Sigmoid colon (tissue), 4 donors: ENCODE data around the gene FCHSD2.

Source experiments
- EP300 ChIP-seq, 4 donors: sonication (generic); formaldehyde crosslinking; IDR thresholded peaks; one replicate each; pipeline ENCODE4 v1.6.1; 2017; ENCODE audit warnings: antibody characterized with exemption in 4 of 4
- POLR2A ChIP-seq, 2 donors: fragments of 450-650 bp; IDR thresholded peaks; one replicate each; pipeline ENCODE4 v1.6.1; 2016; ENCODE audit warnings: antibody characterized with exemption in 2 of 2, mild to moderate bottlenecking in 2 of 2, moderate library complexity in 2 of 2
- TF ChIP-seq, protein P1 (sequence below), 4 experiments: fragments of 450-650 bp in 3 of 4; fragments of 200-600 bp in 1 of 4; IDR thresholded peaks; one replicate each; pipeline ENCODE4 v1.5.1; 2016 to 2019; ENCODE audit warnings: antibody characterized with exemption in 4 of 4, mild to moderate bottlenecking in 3 of 4, moderate library complexity in 2 of 4

GRCh38 chr11:72912253-72912652 lies 229.9 kb downstream of the FCHSD2 start:
- no peak for TF ChIP-seq POLR2A (IDR thresholded peaks at IDR 0.05)
- TF ChIP-seq, protein P1, sequence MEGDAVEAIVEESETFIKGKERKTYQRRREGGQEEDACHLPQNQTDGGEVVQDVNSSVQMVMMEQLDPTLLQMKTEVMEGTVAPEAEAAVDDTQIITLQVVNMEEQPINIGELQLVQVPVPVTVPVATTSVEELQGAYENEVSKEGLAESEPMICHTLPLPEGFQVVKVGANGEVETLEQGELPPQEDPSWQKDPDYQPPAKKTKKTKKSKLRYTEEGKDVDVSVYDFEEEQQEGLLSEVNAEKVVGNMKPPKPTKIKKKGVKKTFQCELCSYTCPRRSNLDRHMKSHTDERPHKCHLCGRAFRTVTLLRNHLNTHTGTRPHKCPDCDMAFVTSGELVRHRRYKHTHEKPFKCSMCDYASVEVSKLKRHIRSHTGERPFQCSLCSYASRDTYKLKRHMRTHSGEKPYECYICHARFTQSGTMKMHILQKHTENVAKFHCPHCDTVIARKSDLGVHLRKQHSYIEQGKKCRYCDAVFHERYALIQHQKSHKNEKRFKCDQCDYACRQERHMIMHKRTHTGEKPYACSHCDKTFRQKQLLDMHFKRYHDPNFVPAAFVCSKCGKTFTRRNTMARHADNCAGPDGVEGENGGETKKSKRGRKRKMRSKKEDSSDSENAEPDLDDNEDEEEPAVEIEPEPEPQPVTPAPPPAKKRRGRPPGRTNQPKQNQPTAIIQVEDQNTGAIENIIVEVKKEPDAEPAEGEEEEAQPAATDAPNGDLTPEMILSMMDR (IDR thresholded peaks at IDR 0.05), result no peak
- TF ChIP-seq EP300 (IDR thresholded peaks at IDR 0.05), result no peak
